Measurements from ENCODE around the gene SGMS1.
"Not testable (repeated sequence)": the region's sequence is repeated elsewhere in the genome, so short reads cannot be mapped to it uniquely, and the experiment has no call there.

Gene SGMS1

DNA sequence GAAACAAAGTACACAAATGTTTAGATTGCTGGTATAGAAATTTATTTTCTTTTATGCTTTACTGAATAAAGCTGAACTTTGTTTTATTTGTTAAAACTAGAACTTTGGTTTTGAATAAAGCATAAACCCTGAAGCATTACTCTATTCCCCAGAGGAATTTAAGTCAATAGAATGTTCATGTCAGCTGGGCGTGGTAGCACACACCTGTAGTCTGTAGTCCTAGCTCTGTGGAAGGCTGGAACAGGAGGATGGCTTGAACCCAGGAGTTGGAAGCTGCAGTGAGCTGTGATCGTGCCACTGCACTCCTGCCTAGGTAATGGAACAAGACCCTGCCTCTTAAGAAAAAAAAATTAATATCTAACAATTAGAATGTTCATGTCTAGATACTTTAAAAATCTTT is 233.5 kb downstream of the SGMS1 start:
- DNase-seq, result no peak

DNA sequence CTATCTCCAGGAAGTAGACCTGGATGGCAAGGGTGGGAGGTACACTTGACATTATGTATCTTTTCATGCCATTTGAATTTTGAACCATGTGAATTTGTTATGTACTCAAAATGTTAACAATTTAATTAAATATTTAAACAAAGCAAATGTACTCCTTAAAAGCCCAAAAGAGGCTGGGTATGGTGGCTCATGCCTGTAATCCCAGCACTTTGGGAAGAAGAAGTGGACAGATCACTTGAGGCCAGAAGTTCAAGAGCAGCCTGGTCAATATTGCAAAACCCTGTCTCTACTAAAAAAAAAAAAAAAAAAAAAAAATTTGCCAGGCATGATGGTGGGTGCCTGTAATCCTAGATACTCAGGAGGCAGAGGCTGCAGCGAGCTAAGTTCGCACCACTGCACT is 235.6 kb downstream of the SGMS1 start:
- DNase-seq, result no peak

GRCh38 chr10:50387732-50388073 is 236.1 kb downstream of the SGMS1 start:
- no peak for DNase-seq

- no peak for DNase-seq
Measured at GRCh38 chr10:50387007-50387731, 236.6 kb downstream of the SGMS1 start.

DNA sequence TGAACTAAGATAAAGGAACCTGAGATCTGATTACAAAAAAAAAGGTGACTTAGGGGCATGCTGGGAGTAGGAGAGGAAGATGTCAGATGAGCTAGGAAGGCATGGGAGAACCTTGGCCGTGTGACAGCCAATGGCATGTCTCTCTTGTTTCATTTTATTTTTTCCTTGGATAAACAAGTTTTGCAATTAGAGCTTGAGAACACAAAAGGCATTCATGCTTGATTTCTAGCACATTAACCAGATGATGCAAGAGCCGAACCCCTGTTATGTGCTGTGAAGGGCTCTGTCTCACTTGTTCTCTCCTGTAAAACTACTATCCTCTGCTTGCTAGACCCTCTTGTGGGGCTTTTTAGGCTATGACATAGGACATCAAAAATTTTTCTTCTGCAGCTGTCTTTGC is 238.1 kb downstream of the SGMS1 start:
- DNase-seq, result no peak

GRCh38 chr10:50384898-50385297 is 238.9 kb downstream of the SGMS1 start:
- DNase-seq, result no peak

DNA sequence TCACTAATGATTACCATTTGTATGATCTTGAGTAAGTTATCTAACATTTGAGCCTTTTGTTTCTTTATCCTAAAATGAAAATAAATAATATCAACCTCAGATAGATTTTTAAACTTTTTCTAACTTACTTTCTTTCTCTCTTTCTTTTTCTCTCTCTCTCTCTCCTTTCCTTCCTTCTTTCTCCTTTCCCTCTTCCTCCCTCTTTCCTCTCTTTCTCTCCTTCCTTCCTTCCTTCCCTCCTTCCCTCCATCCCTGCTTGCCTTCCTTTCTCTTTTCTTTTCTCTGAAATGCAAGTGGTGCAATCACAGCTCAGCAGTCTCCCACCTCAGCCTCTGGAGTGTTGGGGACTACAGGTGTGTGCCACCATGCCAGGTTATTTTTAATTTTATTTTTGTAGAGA is 239.5 kb downstream of the SGMS1 start:
- no peak for DNase-seq

DNA sequence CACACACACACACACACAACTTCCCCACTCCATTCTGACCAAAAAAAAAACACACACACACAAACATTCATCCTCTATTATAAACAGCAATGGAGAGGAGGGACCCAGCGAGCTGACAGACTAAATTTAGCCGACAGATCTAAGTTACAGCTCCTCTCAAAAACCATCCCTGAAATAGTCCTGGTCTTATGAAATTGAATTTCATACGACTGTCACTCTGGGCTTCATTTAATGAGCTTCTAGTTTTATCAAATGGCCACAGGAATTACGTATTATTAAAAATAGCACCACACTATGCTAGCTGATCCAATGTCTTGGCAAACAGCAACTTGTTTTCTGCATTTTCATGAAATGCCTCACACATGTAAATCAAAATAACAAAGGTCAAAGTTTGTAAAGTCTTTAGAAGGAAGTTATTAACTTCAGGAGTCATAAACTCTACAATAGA is 241.2 kb downstream of the SGMS1 start:
- DNase-seq, result no peak

GRCh38 chr10:50381642-50382041 is 242.1 kb downstream of the SGMS1 start:
- no peak for DNase-seq

- no peak for DNase-seq
Measured at GRCh38 chr10:50379616-50380015, 244.1 kb downstream of the SGMS1 start.

GRCh38 chr10:50375745-50376144 is 248.0 kb downstream of the SGMS1 start:
- DNase-seq, result no peak

GRCh38 chr10:50375051-50375452 is 248.7 kb downstream of the SGMS1 start:
- DNase-seq, result no peak

DNA sequence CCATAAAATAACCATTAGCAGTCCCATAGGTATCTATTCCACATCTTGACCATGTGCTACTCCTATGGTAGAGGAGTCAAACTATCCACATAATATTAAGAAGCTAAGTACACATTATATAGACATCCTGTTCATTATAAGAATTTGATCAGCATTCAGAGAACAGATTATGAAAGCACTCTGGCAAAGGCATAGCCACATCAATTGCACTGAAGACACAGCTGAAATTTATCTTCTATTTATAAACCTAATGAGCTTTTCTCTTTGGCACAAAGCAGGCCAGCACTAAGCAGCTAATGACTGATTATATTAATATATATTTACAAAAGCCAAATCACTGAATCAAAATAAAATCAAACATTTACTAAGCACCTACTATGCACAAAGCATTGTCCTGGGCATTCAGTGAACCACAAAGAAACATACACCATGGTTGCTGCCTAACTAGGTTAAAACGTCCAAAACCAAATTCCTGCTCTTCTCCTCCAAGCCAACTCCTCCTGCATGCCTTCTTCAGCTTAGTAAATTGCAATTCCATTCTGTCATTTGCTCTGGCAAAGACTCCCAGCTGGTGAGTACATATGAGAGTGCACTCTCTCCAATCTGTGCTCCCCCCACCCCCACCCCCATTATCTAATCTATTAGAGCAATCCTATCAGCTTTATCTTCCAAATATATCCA is 249.8 kb downstream of the SGMS1 start:
- DNase-seq, result no peak

DNA sequence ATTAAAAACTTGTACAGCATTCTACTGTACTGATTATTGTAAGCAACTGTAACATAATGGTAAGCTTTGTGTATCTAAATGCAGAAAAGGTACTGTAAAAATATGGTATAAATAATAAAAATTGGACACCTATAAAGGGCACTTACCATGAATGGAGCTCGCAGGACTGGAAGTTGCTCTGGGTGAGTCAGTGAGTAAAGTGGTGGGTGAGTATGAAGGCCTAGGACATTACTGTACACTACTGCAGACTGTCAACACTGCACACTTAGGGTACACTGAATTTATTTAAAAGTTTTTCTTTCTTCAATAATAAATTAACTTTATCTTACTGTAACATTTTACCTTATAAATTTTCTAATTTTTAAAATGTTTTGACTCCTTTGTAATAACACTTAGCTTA is 253.8 kb downstream of the SGMS1 start:
- no peak for DNase-seq

- DNase-seq, result no peak
Measured at GRCh38 chr10:50367732-50368131, 256.0 kb downstream of the SGMS1 start.

- DNase-seq, result not testable (repeated sequence)
Measured at GRCh38 chr10:50366421-50366820, 257.3 kb downstream of the SGMS1 start.

GRCh38 chr10:50364730-50365129 is 259.0 kb downstream of the SGMS1 start:
- not testable (repeated sequence) for DNase-seq

GRCh38 chr10:50362547-50363125 is 261.1 kb downstream of the SGMS1 start:
- no peak for DNase-seq

DNA sequence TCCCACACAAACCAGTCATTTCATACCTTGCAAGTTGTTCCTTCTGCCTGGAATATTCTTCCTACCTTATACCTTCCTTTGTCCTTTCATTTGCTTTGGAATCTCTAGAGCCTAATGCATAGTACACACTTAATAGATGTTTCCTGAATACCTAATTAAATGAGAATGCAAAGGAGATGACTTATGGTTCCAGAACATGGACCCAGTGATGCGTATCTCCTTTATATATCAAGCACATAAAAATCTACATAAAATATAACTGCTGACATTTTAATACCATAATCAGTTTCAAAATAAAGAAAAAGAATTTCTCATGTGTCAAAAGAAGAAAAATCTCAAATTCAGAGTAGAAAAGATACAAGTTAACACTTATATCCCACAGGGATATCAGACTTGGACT is 261.8 kb downstream of the SGMS1 start:
- DNase-seq, result no peak

DNA sequence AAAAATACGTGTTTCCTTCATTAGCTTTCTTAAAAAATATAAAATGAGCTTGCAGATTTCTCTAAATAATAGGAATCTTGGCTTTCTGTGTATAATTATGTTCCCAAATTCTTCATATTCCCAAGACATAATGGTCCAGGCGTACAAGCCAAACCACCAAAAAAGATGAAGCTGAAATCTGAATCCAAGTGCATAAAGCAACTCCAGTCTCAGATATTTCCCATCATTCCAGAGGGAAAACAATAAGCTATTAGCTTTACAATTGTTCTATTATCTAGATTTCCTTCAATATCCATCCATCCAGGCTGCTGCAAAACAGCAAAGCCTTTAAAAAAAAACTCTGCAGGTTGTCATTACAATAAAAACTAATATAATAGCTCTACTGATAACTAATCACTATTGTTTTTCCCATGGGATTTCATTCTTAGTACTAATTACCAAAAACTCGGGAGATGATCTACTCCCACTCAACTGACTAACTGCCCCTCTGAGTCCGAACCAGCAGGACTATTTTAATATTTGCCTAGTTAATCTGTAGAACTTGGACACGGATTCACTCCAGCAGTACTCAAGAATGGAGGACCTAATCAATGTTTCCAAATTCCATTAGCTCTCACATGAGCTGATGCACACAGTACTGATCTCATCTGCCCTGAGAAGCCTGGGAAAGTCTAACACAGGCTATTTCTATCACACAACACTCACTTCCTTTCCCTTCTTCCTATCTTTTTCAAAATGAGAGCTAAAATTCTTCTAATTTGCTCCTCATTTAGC is 263.5 kb downstream of the SGMS1 start:
- DNase-seq, result no peak

GRCh38 chr10:50358925-50359687 is 264.6 kb downstream of the SGMS1 start:
- no peak for DNase-seq

GRCh38 chr10:50358411-50358810 is 265.3 kb downstream of the SGMS1 start:
- no peak for DNase-seq

DNA sequence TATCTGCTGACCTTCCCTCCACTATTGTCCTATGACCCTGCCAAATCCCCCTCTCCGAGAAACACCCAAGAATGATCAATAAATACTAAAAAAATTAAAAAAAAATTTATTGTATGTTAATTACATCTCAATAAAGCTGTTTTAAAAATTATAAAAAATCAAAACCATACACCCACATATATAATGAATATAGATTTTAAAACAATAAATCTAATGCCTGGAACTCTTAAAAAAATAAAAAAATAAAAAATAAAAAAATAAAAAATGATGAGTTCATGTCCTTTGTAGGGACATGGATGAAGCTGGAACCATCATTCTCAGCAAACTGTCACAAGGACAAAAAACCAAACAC is 267.3 kb downstream of the SGMS1 start:
- DNase-seq, result not testable (repeated sequence)

Measured in stimulated activated CD4-positive, alpha-beta T cell treated with anti-CD3 and anti-CD28 coated beads, Interleukin-4, amount 100 ng/mL, for 1 hour (primary cell).